ENCODE measurements around the gene MITF.

The MITF gene

DNA sequence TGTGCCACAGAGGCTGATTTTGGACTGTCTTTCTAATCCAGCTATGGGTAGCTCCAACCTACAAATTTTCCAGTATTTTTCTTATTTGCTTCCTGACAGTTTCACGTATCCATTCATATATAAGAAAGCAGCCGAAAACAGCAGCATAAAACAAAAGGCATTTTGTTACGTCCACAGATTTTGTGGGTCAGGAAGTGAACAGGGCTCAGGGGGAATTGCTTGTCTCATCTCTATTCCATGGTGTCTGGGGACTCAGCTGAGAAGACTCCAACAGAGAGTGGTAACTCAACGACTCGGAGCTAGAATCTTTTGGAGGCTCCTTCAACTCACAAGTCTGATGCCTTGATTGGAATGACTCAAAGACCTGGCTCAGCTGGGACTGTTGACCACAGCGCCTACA is 248.6 kb downstream of the MITF start:
- TF ChIP-seq, protein P1, sequence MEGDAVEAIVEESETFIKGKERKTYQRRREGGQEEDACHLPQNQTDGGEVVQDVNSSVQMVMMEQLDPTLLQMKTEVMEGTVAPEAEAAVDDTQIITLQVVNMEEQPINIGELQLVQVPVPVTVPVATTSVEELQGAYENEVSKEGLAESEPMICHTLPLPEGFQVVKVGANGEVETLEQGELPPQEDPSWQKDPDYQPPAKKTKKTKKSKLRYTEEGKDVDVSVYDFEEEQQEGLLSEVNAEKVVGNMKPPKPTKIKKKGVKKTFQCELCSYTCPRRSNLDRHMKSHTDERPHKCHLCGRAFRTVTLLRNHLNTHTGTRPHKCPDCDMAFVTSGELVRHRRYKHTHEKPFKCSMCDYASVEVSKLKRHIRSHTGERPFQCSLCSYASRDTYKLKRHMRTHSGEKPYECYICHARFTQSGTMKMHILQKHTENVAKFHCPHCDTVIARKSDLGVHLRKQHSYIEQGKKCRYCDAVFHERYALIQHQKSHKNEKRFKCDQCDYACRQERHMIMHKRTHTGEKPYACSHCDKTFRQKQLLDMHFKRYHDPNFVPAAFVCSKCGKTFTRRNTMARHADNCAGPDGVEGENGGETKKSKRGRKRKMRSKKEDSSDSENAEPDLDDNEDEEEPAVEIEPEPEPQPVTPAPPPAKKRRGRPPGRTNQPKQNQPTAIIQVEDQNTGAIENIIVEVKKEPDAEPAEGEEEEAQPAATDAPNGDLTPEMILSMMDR (IDR thresholded peaks at IDR 0.05; ENCODE audit: control insufficient read depth, extremely low read depth, insufficient read depth) = no peak
- DNase-seq (ENCODE audit: low read depth) = no peak
- no peak overlapping the region for H3K4me3 ChIP-seq (ENCODE audit: low read depth, low read length)

DNA sequence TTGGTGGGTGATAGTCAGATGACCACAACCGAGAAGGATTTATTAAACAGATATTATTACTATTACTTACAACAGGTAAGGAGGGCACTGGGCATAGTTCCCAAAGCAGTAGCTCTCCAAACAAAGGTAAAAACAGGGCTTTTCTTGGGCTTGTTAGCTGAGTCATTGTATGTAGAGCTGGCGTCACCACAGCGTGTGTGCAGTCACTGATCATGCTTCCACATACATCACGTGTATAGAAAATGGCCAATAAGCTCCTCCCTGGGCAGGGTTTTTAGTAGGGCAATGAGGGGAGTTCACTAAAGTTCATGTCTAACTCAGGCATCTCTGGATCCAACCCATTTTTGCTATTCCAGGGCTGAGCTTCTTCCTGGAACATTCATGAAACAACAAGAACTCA is 254.5 kb downstream of the MITF start:
- DNase-seq (ENCODE audit: low read depth) = no peak
- no peak overlapping the region for H3K4me3 ChIP-seq (ENCODE audit: low read depth, low read length)
- TF ChIP-seq, protein P1 (IDR thresholded peaks at IDR 0.05; ENCODE audit: control insufficient read depth, extremely low read depth, insufficient read depth) = no peak

DNA sequence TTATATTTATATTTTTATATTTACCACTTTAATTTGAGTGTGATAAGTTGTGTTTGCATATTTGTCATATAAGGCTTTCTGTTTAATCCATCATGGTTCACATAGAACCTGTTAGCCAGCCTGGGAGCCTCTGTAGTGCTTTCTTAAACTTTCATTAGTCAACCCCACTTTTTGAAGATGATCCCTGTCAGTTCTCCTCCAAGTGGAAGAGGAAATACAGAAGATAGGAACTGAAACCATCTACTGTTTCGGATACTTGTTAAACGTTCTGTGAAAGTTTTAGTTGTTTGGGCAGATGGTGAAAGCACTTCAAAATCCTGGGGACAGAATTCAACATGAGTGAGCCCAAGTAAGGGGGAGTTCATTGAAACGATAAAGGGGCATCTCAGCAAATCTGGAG is 255.7 kb downstream of the MITF start:
- no peak overlapping the region for H3K4me3 ChIP-seq (ENCODE audit: low read depth, low read length)

DNA sequence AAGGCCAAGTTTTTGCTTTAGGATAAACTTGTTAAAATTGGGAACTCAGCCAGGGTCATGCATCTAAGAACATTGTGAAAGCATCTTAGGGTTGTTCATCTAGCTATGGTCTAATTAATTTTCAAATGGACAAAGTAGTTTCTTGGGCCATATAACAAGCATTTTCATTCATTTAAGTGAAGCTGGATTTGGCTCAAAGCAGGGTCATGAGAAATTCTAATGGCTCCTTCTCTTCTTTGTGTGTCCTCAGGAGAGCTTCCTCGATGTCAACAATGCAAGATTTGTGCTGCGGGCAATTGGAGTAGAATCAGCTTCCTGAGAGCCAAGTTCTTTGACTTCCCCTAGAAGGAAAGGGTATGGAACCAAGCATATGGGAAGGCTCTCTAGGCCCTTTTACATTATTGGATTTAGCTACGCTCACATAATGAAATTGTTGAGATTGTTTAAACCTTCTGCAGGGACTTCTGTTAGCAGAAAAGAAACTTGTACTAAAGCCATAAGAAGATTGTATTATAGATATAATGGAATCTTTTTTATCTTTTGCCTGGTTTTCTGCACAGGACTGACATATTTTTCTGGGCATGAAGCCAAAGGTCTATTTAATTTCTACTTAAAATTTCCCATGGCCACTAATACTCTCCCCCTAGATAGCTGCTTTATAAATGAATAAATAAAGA is 258.5 kb downstream of the MITF start:
- no peak for DNase-seq (ENCODE audit: low read depth)
- H3K4me3 ChIP-seq (ENCODE audit: low read depth, low read length) = no peak overlapping the region
- TF ChIP-seq, protein P1 (IDR thresholded peaks at IDR 0.05; ENCODE audit: control insufficient read depth, extremely low read depth, insufficient read depth) = no peak

More for the DNA sequence above, 255.7 kb downstream of the MITF start:
- TF ChIP-seq, protein P1 (IDR thresholded peaks at IDR 0.05; ENCODE audit: control insufficient read depth, extremely low read depth, insufficient read depth) = no peak
- no peak for DNase-seq (ENCODE audit: low read depth)

DNA sequence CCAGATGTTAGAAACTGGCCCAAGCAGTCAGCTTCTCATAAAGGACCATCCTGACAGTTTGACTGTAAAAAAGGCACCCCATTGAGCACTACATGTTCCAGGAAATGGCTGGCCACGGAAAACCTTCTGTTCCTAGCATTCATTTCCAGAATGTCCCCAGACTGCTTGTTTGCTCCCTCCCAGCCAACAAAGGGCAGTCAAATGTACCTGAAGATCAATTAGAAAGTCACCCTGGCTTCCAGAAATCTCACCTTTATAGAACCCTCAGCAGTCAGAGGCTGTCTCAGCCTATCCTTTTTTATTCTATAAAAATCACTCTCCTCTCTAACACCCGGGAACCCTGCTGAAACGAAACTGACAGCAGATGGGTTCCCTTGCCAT is 259.5 kb downstream of the MITF start:
- DNase-seq (ENCODE audit: low read depth) = no peak
- H3K4me3 ChIP-seq (ENCODE audit: low read depth, low read length) = no peak overlapping the region

DNA sequence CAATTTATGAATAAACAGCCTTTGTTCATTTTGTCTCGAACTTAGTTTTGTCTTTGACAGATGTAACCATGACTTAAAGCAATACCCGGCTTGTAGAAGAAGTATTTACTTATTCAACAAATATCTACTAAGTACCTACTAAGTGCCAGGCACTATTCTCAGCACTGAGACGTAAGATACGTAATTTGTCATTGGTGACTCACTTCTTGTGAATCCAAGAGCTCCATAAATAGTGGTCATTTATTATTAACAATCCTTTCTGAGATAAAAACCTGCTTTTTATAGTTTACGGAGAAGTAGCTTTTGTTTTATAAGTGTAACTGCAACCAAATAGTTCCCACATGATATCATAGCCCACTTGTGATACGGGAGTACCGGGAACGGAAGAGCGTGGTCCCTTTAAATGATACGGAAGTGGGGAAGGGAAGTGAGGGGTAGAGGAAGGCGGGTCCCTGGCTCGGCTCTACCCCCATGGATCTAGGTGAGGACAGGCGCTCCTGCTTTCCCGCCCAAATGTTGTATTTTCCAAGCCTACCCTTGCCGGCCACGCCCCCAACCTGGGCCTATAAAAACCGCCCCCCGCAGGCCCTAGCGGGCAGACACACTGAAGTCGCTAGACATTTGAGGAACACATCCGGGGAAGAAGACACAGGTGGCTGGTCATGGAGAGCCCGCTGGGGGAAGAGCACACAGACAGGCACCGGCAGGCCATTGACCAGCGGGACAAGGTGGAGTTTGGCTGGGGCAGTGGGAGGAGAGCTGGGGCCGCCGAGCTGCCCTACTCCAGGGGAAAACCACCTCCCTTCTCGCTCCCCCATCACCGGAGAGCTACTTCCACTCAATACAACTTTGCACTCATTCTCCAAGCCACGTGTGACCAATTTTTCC is 260.1 kb downstream of the MITF start, which contains the start of gene SAMMSON:
Gene SAMMSON (plus strand): TSS at position 594 of the 888 bp plus-strand sequence.
- TF ChIP-seq, protein P1 (IDR thresholded peaks at IDR 0.05; ENCODE audit: control insufficient read depth, extremely low read depth, insufficient read depth) = no peak
- H3K4me3 ChIP-seq (ENCODE audit: low read depth, low read length) = no peak within 1 kb of the TSS
- no peak for DNase-seq (ENCODE audit: low read depth)

More for the DNA sequence above, 259.5 kb downstream of the MITF start:
- TF ChIP-seq, protein P1 (IDR thresholded peaks at IDR 0.05; ENCODE audit: control insufficient read depth, extremely low read depth, insufficient read depth) = no peak
